Astrocyte (in vitro differentiated cells and primary cell): ENCODE results near the gene C17orf113. TPM values are rescaled to one million over a fixed set of nuclear protein-coding genes. Genes with fewer than 3 reads are reported as not detected.

Experiments
- DNase-seq: peaks from one replicate; pipeline ENCODE4 v3.0.0-alpha.2; 2010; ENCODE audit warnings: low read depth
- FAIRE-seq: peaks from 2 replicates; lab custom pipeline; 2011; peaks lifted over from hg19 to GRCh38; lab: Jason Lieb, UNC
- H2AFZ ChIP-seq: 2 replicates; pipeline ENCODE4 v1.6.0; 2012; ENCODE audit warnings: low read depth, low read length, inconsistent platforms
- H3K27ac ChIP-seq: 2 replicates; pipeline ENCODE4 v1.5.1; 2011; ENCODE audit warnings: low read depth, low read length, inconsistent platforms
- H3K27me3 ChIP-seq: 2 replicates; pipeline ENCODE4 v1.6.0; 2011; ENCODE audit warnings: low read length, inconsistent platforms; ENCODE audit not compliant: insufficient read depth
- H3K36me3 ChIP-seq: 2 replicates; pipeline ENCODE4 v1.5.1; 2011; ENCODE audit warnings: low read length, inconsistent platforms; ENCODE audit not compliant: insufficient read depth
- H3K4me1 ChIP-seq: 2 replicates; pipeline ENCODE4 v1.5.1; 2011; ENCODE audit warnings: low read length, inconsistent platforms; ENCODE audit not compliant: insufficient read depth
- H3K4me2 ChIP-seq: 2 replicates; pipeline ENCODE4 v1.6.0; 2012; ENCODE audit warnings: low read length, inconsistent platforms
- H3K4me3 ChIP-seq: 2 replicates; pipeline ENCODE4 v1.5.1; 2011; ENCODE audit warnings: low read depth, mild to moderate bottlenecking, low read length, inconsistent platforms; ENCODE audit not compliant: insufficient read depth
- H3K79me2 ChIP-seq: 2 replicates; pipeline ENCODE4 v1.6.0; 2012; ENCODE audit warnings: mild to moderate bottlenecking, low read length, inconsistent platforms; ENCODE audit not compliant: insufficient read depth
- H3K9ac ChIP-seq: 2 replicates; pipeline ENCODE4 v1.6.0; 2012; ENCODE audit warnings: mild to moderate bottlenecking, low read length, inconsistent platforms
- H3K9me3 ChIP-seq: 2 replicates; pipeline ENCODE4 v1.5.1; 2012; ENCODE audit warnings: low read depth, mild to moderate bottlenecking, low read length, inconsistent platforms; ENCODE audit not compliant: insufficient read depth
- H4K20me1 ChIP-seq: 2 replicates; pipeline ENCODE4 v1.6.0; 2012; ENCODE audit warnings: low read length, inconsistent platforms; ENCODE audit not compliant: insufficient read depth
- H3K27ac Mint-ChIP-seq: one replicate; pipeline ENCODE4 v1.8.0; 2021; ENCODE audit warnings: mild to moderate bottlenecking, mixed read lengths; ENCODE audit not compliant: unreplicated experiment
- H3K27me3 Mint-ChIP-seq: one replicate; pipeline ENCODE4 v1.8.0; 2021; ENCODE audit warnings: low read depth, mixed read lengths; ENCODE audit not compliant: unreplicated experiment
- H3K36me3 Mint-ChIP-seq: one replicate; pipeline ENCODE4 v1.8.0; 2021; ENCODE audit warnings: low read depth, mixed read lengths; ENCODE audit not compliant: unreplicated experiment
- H3K4me1 Mint-ChIP-seq: one replicate; pipeline ENCODE4 v1.8.0; 2021; ENCODE audit warnings: low read depth, mixed read lengths; ENCODE audit not compliant: unreplicated experiment
- H3K4me3 Mint-ChIP-seq: one replicate; pipeline ENCODE4 v1.8.0; 2021; ENCODE audit warnings: mild to moderate bottlenecking, moderate library complexity, mixed read lengths; ENCODE audit not compliant: unreplicated experiment
- H3K9me3 Mint-ChIP-seq: one replicate; pipeline ENCODE4 v1.8.0; 2021; ENCODE audit warnings: mild to moderate bottlenecking, mixed read lengths; ENCODE audit not compliant: unreplicated experiment
- EZH2 ChIP-seq: IDR thresholded peaks from 2 replicates; pipeline ENCODE4 v1.6.1; 2012; ENCODE audit warnings: mild to moderate bottlenecking, low read length, inconsistent platforms; ENCODE audit not compliant: insufficient read depth
- total RNA-seq: library from RNA; stranded (reverse); gene quantifications from 2 replicates; pipeline ENCODE4 v1.2.1, GENCODE V29; 2021
- TF ChIP-seq, protein P1 (sequence below): IDR thresholded peaks from 2 replicates; pipeline ENCODE4 v1.5.1; 2011; ENCODE audit warnings: low read depth, mild to moderate bottlenecking, inconsistent platforms, low read length, moderate library complexity; ENCODE audit not compliant: insufficient read depth

Gene C17orf113
- total RNA-seq, 1 donor from 2014 or later, result 0.23 TPM

DNA sequence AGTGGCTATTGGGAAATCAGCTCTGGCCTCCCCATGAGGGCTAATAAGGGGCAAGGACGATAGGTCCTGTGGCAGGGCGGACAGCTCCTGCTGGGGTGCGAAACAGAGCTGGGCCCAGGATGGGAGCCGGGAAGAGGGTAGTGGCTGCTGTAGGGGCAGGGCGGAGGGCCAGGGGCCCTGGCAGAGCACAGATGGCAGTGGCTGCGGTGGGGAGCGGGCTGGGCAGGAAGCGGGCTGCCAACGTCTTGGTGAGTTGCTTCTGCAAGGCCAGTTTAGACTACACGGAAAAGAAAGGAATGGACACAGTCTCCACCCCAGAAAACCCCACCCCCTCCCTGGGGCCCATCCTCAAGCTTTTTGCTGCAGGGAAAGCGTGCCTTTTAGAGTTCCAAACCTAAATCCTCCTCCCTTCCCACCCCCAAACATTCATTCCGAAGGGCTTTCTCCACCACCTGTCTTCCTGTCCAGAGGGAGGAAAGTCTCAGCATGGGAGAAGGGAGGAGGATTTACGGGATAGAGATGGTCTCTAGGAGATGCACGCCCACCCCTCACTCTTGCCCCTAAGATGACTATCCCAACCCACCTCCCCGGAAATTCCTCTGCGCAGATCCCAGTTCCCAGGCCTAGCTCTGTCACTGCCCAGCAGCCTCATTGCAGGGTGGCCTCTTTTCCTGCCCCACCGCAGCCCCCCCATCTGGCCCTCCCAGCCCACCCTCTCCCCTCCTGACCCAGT is 23.4 kb downstream of the C17orf113 start:
- no peaks in the 10 kb centered on the region for H3K79me2 ChIP-seq
- peaks cover 10% of the 10 kb centered on the region for H4K20me1 ChIP-seq
- TF ChIP-seq EZH2, result no peak
- TF ChIP-seq, protein P1, sequence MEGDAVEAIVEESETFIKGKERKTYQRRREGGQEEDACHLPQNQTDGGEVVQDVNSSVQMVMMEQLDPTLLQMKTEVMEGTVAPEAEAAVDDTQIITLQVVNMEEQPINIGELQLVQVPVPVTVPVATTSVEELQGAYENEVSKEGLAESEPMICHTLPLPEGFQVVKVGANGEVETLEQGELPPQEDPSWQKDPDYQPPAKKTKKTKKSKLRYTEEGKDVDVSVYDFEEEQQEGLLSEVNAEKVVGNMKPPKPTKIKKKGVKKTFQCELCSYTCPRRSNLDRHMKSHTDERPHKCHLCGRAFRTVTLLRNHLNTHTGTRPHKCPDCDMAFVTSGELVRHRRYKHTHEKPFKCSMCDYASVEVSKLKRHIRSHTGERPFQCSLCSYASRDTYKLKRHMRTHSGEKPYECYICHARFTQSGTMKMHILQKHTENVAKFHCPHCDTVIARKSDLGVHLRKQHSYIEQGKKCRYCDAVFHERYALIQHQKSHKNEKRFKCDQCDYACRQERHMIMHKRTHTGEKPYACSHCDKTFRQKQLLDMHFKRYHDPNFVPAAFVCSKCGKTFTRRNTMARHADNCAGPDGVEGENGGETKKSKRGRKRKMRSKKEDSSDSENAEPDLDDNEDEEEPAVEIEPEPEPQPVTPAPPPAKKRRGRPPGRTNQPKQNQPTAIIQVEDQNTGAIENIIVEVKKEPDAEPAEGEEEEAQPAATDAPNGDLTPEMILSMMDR, result no peak
- no peak overlapping the region for H3K4me3 ChIP-seq
- no peak overlapping the region for H3K27ac ChIP-seq
- peaks cover 17% of the 10 kb centered on the region for H3K4me1 ChIP-seq
- Mint-ChIP-seq H3K27ac (no peak overlapping the region), H3K27me3 (peaks cover 2% of the 10 kb centered on the region), H3K36me3 (peaks cover 7% of the 10 kb centered on the region), H3K4me1 (peaks cover 24% of the 10 kb centered on the region), H3K9me3 (peaks cover 2% of the 10 kb centered on the region), H3K4me3 (no peak overlapping the region)
- no peak for FAIRE-seq
- peaks cover 6% of the 10 kb centered on the region for H3K36me3 ChIP-seq
- H3K9me3 ChIP-seq, result no peaks in the 10 kb centered on the region
- H2AFZ ChIP-seq, result no peak overlapping the region
- no peak overlapping the region for H3K9ac ChIP-seq
- no peak for DNase-seq
- peaks cover 8% of the 10 kb centered on the region for H3K27me3 ChIP-seq
- no peak overlapping the region for H3K4me2 ChIP-seq

DNA sequence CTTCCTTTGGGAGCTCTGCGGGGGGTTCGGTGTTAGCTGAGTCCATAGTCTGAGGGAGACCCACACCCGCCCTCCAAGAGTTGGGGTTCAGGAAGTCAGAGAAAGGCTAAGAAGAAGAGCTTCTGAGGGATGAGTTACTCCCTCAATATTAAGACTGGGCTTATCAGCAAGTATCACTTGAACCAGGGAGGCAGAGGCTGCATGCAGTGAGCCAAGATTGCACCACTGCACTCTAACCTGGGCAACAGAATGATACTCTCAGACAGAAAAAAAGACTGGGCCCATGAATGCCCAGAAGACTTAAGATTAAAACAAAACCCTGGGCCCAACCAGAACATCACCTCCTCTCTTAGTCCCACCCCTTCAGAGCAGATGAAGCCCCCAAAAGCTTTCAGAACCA is 24.5 kb downstream of the C17orf113 start:
- Histone ChIP-seq H3K36me3 (peaks cover 10% of the 10 kb centered on the region), H2AFZ (no peak overlapping the region), H3K27me3 (peaks cover 6% of the 10 kb centered on the region), H3K9ac (no peak overlapping the region), H3K4me3 (no peak overlapping the region), H3K4me2 (no peak overlapping the region), H3K4me1 (peaks cover 23% of the 10 kb centered on the region), H3K27ac (no peak overlapping the region), H3K79me2 (peaks cover 8% of the 10 kb centered on the region), H4K20me1 (peaks cover 17% of the 10 kb centered on the region), H3K9me3 (no peaks in the 10 kb centered on the region)
- peaks cover 2% of the 10 kb centered on the region for H3K9me3 Mint-ChIP-seq
- H3K4me3 Mint-ChIP-seq, result no peak overlapping the region
- DNase-seq (no peak), FAIRE-seq (no peak)
- H3K4me1 Mint-ChIP-seq, result peaks cover 32% of the 10 kb centered on the region
- H3K36me3 Mint-ChIP-seq, result peaks cover 11% of the 10 kb centered on the region
- H3K27ac Mint-ChIP-seq, result no peak overlapping the region
- TF ChIP-seq, protein P1, result no peak
- H3K27me3 Mint-ChIP-seq, result no peaks in the 10 kb centered on the region

DNA sequence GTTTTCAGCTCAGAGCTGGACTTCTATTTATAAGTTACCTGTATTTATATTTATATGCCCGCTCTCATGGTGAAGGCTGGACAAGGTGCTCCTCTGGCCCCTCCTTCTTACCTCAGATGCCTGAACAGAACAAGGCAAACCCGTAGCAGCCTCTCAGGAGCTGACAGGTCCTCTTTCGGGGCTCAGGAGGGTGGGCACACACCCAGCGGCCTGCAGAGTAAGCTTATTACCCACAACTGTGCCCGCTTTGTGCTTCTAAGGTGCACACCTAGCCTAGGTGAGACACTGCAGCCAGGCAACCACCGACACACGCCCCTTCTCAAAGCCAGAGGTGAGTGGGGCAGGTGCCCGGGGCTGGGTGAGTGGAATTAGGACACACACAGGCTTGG is 25.2 kb downstream of the C17orf113 start:
- Mint-ChIP-seq H3K9me3 (peaks cover 2% of the 10 kb centered on the region), H3K27me3 (no peaks in the 10 kb centered on the region), H3K27ac (peak overlapping the region; percentile 91), H3K4me1 (peaks cover 34% of the 10 kb centered on the region), H3K4me3 (peak overlapping the region; percentile 76), H3K36me3 (peaks cover 11% of the 10 kb centered on the region)
- peak overlapping the region; percentile 23 for H3K27ac ChIP-seq
- FAIRE-seq (no peak), DNase-seq (no peak)
- H3K27me3 ChIP-seq, result peaks cover 3% of the 10 kb centered on the region
- peak overlapping the region; percentile 6 for H3K9ac ChIP-seq
- no peaks in the 10 kb centered on the region for H3K9me3 ChIP-seq
- no peak overlapping the region for H2AFZ ChIP-seq
- H4K20me1 ChIP-seq, result peaks cover 19% of the 10 kb centered on the region
- H3K36me3 ChIP-seq, result peaks cover 10% of the 10 kb centered on the region
- no peak overlapping the region for H3K4me3 ChIP-seq
- H3K79me2 ChIP-seq, result peaks cover 15% of the 10 kb centered on the region
- TF ChIP-seq, protein P1, result no peak
- TF ChIP-seq EZH2, result no peak
- H3K4me2 ChIP-seq, result peak overlapping the region; percentile 62
- H3K4me1 ChIP-seq, result peaks cover 26% of the 10 kb centered on the region
